ENCODE data around the gene MRNIP. TPM values are rescaled to one million over a fixed set of nuclear protein-coding genes. Genes with fewer than 3 reads are reported as not detected.

Gene MRNIP
- total RNA-seq, result 10 to 100 TPM; 14.9 to 16.1 (median 16.0) TPM

GRCh38 chr5:179858586-179859427, at the start of gene MRNIP:
MRNIP (minus strand) TSS chr5:179858817; CDS start chr5:179858796, 21 bp downstream.
- H3K4me3 Mint-ChIP-seq, result peak within 1 kb of the TSS; percentile 94
- DNase-seq (peak; percentile 86), ATAC-seq (peak; percentile 97 to 98)
- no peaks in the 10 kb centered on the region for H3K9me3 Mint-ChIP-seq
- peaks cover 12% of the 10 kb centered on the region for H3K4me1 Mint-ChIP-seq (ENCODE audit: low read depth)
- peaks cover 10% of the 10 kb centered on the region for H3K36me3 Mint-ChIP-seq (ENCODE audit: insufficient read depth)
- no peaks in the 10 kb centered on the region for H3K27me3 Mint-ChIP-seq (ENCODE audit: low read depth)

- H3K4me1 Mint-ChIP-seq (ENCODE audit: low read depth), result peaks cover 25% of the 10 kb centered on the region
- ATAC-seq (peak; percentile 93 to 95), DNase-seq (peak; percentile 60)
- peak within 1 kb of the TSS; percentile 87 for H3K4me3 Mint-ChIP-seq
- peaks cover 6% of the 10 kb centered on the region for H3K36me3 Mint-ChIP-seq (ENCODE audit: insufficient read depth)
- no peaks in the 10 kb centered on the region for H3K9me3 Mint-ChIP-seq
- no peaks in the 10 kb centered on the region for H3K27me3 Mint-ChIP-seq (ENCODE audit: low read depth)
Measured at GRCh38 chr5:179907556-179908324, 49.1 kb upstream of the MRNIP start, which contains the start of gene TBC1D9B. TBC1D9B (minus strand) TSS chr5:179907897; CDS start chr5:179907821, 76 bp downstream.

GRCh38 chr5:179906795-179907555, 48.4 kb upstream of the MRNIP start:
- peaks cover 25% of the 10 kb centered on the region for H3K4me1 Mint-ChIP-seq (ENCODE audit: low read depth)
- ATAC-seq, result peak; percentile 7 to 15
- peak overlapping the region; percentile 87 for H3K4me3 Mint-ChIP-seq
- peak; percentile 12 for DNase-seq
- no peaks in the 10 kb centered on the region for H3K9me3 Mint-ChIP-seq
- peaks cover 6% of the 10 kb centered on the region for H3K36me3 Mint-ChIP-seq (ENCODE audit: insufficient read depth)
- no peaks in the 10 kb centered on the region for H3K27me3 Mint-ChIP-seq (ENCODE audit: low read depth)

- peaks cover 25% of the 10 kb centered on the region for H3K4me1 Mint-ChIP-seq (ENCODE audit: low read depth)
- no peaks in the 10 kb centered on the region for H3K9me3 Mint-ChIP-seq
- H3K36me3 Mint-ChIP-seq (ENCODE audit: insufficient read depth), result peaks cover 8% of the 10 kb centered on the region
- ATAC-seq (no peak), DNase-seq (no peak)
- H3K27me3 Mint-ChIP-seq (ENCODE audit: low read depth), result no peaks in the 10 kb centered on the region
- H3K4me3 Mint-ChIP-seq, result peak overlapping the region; percentile 87
Measured at GRCh38 chr5:179906294-179906794, 47.7 kb upstream of the MRNIP start.

GRCh38 chr5:179905161-179905560, 46.5 kb upstream of the MRNIP start:
- H3K4me1 Mint-ChIP-seq (ENCODE audit: low read depth), result peaks cover 25% of the 10 kb centered on the region
- no peak overlapping the region for H3K4me3 Mint-ChIP-seq
- H3K36me3 Mint-ChIP-seq (ENCODE audit: insufficient read depth), result peaks cover 8% of the 10 kb centered on the region
- ATAC-seq (no peak), DNase-seq (no peak)
- no peaks in the 10 kb centered on the region for H3K9me3 Mint-ChIP-seq
- H3K27me3 Mint-ChIP-seq (ENCODE audit: low read depth), result no peaks in the 10 kb centered on the region

GRCh38 chr5:179904463-179905160, 46.0 kb upstream of the MRNIP start:
- Mint-ChIP-seq H3K27me3 (ENCODE audit: low read depth) (no peaks in the 10 kb centered on the region), H3K4me1 (ENCODE audit: low read depth) (peaks cover 23% of the 10 kb centered on the region), H3K36me3 (ENCODE audit: insufficient read depth) (peaks cover 8% of the 10 kb centered on the region), H3K4me3 (no peak overlapping the region), H3K9me3 (no peaks in the 10 kb centered on the region)
- DNase-seq, result no peak
- ATAC-seq, result no peak

- no peak for ATAC-seq
- Mint-ChIP-seq H3K4me1 (ENCODE audit: low read depth) (peaks cover 16% of the 10 kb centered on the region), H3K4me3 (no peak overlapping the region), H3K9me3 (no peaks in the 10 kb centered on the region), H3K36me3 (ENCODE audit: insufficient read depth) (peaks cover 16% of the 10 kb centered on the region), H3K27me3 (ENCODE audit: low read depth) (no peaks in the 10 kb centered on the region)
- no peak for DNase-seq
Measured at GRCh38 chr5:179902763-179903158, 44.1 kb upstream of the MRNIP start.

GRCh38 chr5:179901915-179902762, 43.5 kb upstream of the MRNIP start:
- Mint-ChIP-seq H3K27me3 (ENCODE audit: low read depth) (no peaks in the 10 kb centered on the region), H3K9me3 (no peaks in the 10 kb centered on the region), H3K36me3 (ENCODE audit: insufficient read depth) (peaks cover 20% of the 10 kb centered on the region), H3K4me3 (no peak overlapping the region), H3K4me1 (ENCODE audit: low read depth) (peaks cover 16% of the 10 kb centered on the region)
- ATAC-seq, result no peak
- DNase-seq, result no peak

GRCh38 chr5:179901462-179901861, 42.8 kb upstream of the MRNIP start:
- DNase-seq (no peak), ATAC-seq (no peak)
- no peak overlapping the region for H3K4me3 Mint-ChIP-seq
- peaks cover 20% of the 10 kb centered on the region for H3K36me3 Mint-ChIP-seq (ENCODE audit: insufficient read depth)
- H3K27me3 Mint-ChIP-seq (ENCODE audit: low read depth), result no peaks in the 10 kb centered on the region
- no peaks in the 10 kb centered on the region for H3K9me3 Mint-ChIP-seq
- peaks cover 14% of the 10 kb centered on the region for H3K4me1 Mint-ChIP-seq (ENCODE audit: low read depth)

- H3K4me1 Mint-ChIP-seq (ENCODE audit: low read depth), result peaks cover 7% of the 10 kb centered on the region
- H3K27me3 Mint-ChIP-seq (ENCODE audit: low read depth), result no peaks in the 10 kb centered on the region
- no peaks in the 10 kb centered on the region for H3K9me3 Mint-ChIP-seq
- DNase-seq (no peak), ATAC-seq (no peak)
- H3K4me3 Mint-ChIP-seq, result no peak overlapping the region
- H3K36me3 Mint-ChIP-seq (ENCODE audit: insufficient read depth), result peaks cover 23% of the 10 kb centered on the region
Measured at GRCh38 chr5:179900711-179901110, 42.1 kb upstream of the MRNIP start.

GRCh38 chr5:179900206-179900605, 41.6 kb upstream of the MRNIP start:
- H3K27me3 Mint-ChIP-seq (ENCODE audit: low read depth), result no peaks in the 10 kb centered on the region
- ATAC-seq, result no peak
- DNase-seq, result no peak
- H3K4me3 Mint-ChIP-seq, result no peak overlapping the region
- peaks cover 5% of the 10 kb centered on the region for H3K4me1 Mint-ChIP-seq (ENCODE audit: low read depth)
- H3K36me3 Mint-ChIP-seq (ENCODE audit: insufficient read depth), result peaks cover 25% of the 10 kb centered on the region
- H3K9me3 Mint-ChIP-seq, result no peaks in the 10 kb centered on the region

- ATAC-seq, result no peak
- Mint-ChIP-seq H3K27me3 (ENCODE audit: low read depth) (no peaks in the 10 kb centered on the region), H3K9me3 (no peaks in the 10 kb centered on the region), H3K4me3 (no peak overlapping the region), H3K36me3 (ENCODE audit: insufficient read depth) (peaks cover 26% of the 10 kb centered on the region), H3K4me1 (ENCODE audit: low read depth) (no peaks in the 10 kb centered on the region)
- DNase-seq, result no peak
Measured at GRCh38 chr5:179895861-179896260, 37.2 kb upstream of the MRNIP start.

All from activated T-cell treated with anti-CD3 and anti-CD28 coated beads, Interleukin-2, amount 50 U/mL, for 4 hours (primary cell).